ENCODE results near the gene TAP1.

The TAP1 gene

DNA sequence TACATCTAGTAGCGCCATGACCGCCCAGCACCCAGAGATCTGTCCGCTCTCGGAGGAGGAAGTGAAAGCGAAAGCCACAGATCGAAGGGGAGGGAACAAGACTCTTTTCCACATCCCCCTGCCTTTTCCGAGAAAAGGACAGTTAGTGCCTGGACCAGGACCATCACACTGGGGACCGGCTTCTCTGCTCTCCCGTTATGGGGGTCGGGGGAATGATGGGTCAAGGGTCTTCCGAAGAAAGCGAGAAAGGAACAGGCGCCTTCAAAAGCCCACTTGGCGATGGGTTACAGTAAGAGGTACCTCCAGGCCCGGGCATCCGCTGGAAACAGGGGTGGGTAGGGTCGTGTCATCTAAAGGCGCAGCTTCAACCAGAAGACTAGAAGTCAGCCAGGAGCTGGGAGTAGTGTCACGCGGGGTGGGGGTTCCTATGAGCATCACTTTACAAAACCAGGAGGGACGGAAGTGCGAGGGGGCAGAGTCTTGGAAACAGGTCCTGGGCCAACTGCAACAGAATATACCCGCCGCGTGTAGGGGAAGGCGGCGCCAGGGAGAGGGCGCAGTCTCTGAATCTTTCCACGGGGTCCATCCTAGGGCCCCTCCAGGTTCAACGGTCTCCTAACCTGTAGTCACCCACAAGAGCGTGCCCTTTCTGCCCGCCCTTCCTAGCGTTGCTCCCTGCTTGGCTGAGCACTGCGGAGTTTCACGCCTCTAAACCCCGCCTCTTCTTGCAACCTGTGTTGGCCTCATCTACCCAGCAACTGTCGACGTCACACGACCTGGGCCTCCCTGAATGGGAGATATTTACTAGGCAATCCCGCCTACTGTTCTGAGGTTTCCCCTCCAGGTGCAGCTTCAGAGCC lies 9.3 kb downstream of the TAP1 start, which contains the start of gene PSMB8:
Gene PSMB8, minus strand, starts transcription at position 69 of the 860 bp plus-strand sequence. Its CDS starts 51 bp downstream, at position 18.
- peak; percentile 86 for DNase-seq (ENCODE audit: low read depth)

DNA sequence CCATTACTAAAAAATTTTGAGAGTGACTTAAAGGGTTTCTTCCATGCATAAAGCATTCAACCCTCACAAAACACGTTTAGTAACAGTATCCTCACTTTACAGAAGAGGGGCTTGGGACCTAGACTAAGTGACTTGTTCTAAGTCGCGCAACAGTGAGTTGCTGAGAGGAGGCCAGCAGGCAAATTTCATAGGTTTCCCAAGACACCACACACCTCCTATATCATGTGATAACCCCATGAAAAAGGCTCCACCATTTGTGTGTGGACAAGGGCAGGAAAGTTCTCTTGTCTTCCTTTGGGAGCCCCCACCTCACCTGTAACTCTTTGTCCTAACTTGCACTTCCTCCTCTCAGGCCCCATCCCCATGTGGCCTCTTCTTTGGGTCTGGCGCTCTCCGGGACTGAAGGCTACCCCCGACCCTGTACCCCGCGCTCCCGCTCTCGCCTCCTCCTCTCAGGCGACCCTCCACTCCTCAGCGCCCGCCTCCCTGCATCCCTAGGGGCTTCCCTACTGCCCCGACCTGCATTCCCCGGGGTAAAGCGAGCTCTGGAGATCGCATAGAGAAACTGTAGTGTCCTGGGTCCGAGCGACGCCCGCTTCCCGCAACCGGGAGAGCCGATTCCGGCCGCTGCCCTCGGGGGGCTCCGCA lies 10.0 kb downstream of the TAP1 start:
- TF ChIP-seq, protein P1, sequence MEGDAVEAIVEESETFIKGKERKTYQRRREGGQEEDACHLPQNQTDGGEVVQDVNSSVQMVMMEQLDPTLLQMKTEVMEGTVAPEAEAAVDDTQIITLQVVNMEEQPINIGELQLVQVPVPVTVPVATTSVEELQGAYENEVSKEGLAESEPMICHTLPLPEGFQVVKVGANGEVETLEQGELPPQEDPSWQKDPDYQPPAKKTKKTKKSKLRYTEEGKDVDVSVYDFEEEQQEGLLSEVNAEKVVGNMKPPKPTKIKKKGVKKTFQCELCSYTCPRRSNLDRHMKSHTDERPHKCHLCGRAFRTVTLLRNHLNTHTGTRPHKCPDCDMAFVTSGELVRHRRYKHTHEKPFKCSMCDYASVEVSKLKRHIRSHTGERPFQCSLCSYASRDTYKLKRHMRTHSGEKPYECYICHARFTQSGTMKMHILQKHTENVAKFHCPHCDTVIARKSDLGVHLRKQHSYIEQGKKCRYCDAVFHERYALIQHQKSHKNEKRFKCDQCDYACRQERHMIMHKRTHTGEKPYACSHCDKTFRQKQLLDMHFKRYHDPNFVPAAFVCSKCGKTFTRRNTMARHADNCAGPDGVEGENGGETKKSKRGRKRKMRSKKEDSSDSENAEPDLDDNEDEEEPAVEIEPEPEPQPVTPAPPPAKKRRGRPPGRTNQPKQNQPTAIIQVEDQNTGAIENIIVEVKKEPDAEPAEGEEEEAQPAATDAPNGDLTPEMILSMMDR (conservative IDR thresholded peaks at IDR 0.05; ENCODE audit: low read depth, low read length) = no peak
- no peak for DNase-seq (ENCODE audit: low read depth)

More for the DNA sequence above, 9.3 kb downstream of the TAP1 start, which contains the start of gene PSMB8:
- TF ChIP-seq, protein P1 (conservative IDR thresholded peaks at IDR 0.05; ENCODE audit: low read depth, low read length) = peak; percentile 20
- peak within 1 kb of the TSS; percentile 88 for H3K4me3 ChIP-seq (ENCODE audit: low read length)

DNA sequence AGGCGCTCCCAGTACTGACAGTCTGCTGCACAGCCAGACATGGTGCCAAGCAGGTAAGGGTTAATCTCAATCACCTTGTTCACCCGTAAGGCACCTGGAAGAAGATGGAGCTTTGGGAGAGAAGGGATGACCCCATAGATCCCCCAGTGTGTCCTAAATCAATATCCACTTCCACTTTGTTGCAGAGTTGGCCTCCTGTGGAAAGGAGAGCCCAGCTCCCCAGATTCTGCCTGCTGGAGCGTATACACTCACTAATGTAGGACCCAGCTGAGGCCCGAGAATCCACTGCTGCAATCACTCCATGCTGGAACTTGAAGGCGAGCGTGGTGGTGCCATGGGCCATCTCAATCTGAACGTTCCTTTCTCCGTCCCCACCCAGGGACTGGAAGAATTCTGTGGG lies 10.8 kb downstream of the TAP1 start:
- TF ChIP-seq, protein P1 (conservative IDR thresholded peaks at IDR 0.05; ENCODE audit: low read depth, low read length) = no peak
- no peak for DNase-seq (ENCODE audit: low read depth)

More for the DNA sequence above, 10.0 kb downstream of the TAP1 start:
- H3K4me3 ChIP-seq (ENCODE audit: low read length) = peak overlapping the region; percentile 88

DNA sequence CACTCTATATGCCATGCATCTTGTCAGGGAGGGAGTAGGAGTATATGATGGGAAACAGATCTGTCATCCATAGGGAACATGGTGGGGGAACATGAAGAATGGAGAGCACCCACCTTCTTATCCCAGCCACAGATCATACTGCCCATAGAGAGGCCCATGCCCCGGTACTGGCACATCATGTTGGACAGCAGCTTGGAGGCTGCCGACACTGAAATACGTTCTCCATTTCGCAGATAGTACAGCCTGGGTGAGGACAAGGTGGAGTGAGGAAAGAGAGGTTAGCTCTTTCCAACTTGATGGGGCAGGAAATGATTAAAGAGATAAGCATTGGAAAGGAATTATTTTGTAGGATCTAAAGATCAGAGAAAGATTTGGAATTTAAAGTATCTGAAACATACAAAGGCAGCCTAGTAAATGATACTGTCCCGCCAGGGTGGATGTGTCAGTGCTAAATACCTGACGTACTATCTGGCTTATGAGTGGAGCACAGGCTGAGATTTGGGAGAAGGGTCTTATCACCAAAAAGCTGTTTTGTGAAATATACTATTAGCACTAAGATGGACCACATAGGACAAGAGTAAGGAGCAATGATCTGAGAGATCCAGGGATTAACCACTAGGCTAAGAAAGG lies 11.4 kb downstream of the TAP1 start:
- TF ChIP-seq, protein P1 (conservative IDR thresholded peaks at IDR 0.05; ENCODE audit: low read depth, low read length) = no peak
- DNase-seq (ENCODE audit: low read depth) = no peak
- no peak overlapping the region for H3K4me3 ChIP-seq (ENCODE audit: low read length)

More for the DNA sequence above, 10.8 kb downstream of the TAP1 start:
- no peak overlapping the region for H3K4me3 ChIP-seq (ENCODE audit: low read length)

DNA sequence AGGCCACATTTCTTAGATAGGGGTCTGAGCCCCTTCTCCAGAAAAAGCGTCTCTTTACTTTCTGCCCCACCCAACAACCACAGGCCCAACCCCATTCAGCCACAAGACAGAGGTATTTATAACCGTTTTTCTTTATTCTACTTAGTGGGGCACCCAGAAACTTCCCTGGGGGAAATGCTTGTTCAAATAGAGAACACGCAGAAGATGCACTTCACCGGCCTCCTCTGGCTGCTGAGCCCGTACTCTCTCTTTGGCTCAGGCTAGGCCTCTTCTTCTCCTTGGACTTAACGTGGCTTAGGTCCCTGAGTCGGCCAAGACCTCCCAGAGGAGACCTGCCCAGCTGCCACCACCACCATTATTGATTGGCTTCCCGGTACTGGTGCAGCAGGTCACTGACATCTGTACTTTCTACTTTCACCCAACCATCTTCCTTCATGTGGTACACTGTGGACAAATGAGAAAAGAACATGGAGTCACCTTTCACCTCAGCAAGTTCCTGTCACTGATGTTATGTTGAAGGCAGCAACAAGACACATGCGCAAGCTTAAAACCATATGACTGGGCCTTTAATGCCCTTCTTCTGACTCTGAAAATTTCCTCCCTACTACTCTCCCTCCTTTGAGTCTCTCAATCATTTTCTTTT lies 12.8 kb downstream of the TAP1 start:
- no peak for DNase-seq (ENCODE audit: low read depth)
- TF ChIP-seq, protein P1 (conservative IDR thresholded peaks at IDR 0.05; ENCODE audit: low read depth, low read length) = no peak
- no peak overlapping the region for H3K4me3 ChIP-seq (ENCODE audit: low read length)

DNA sequence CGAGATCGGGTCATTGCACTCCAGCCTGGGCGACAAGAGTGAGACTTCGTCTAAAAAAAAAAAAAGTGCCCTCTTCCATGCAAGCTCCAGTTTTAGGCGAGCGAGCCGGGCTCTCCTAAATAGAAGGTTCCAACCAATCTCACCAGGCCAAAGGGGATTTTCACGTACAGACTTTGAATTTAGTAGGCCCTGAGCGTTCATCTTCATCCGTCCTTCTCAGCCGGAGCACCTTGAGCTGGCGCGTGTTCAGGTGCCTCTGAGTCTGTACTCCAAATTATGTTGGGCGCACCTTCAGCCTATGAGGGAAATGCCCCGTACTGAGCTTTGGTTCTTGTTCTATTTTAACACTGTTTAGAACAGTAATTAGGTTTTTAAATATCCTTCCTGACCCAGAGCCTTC lies 14.1 kb downstream of the TAP1 start:
- no peak for DNase-seq (ENCODE audit: low read depth)
- TF ChIP-seq, protein P1 (conservative IDR thresholded peaks at IDR 0.05; ENCODE audit: low read depth, low read length) = no peak
- no peak overlapping the region for H3K4me3 ChIP-seq (ENCODE audit: low read length)

Measured in retinal pigment epithelial cell (primary cell).